Fibroblast of skin of left quadriceps (primary cell): ENCODE data around the gene FCN2.
"Not testable (repeated sequence)": the region's sequence is repeated elsewhere in the genome, so short reads cannot be mapped to it uniquely, and the experiment has no call there.

Experiments
- DNase-seq, 2 experiments: peaks; one replicate each; pipeline ENCODE4 v3.0.0-alpha.2; 2013; ENCODE audit warnings: low read depth in 2 of 2

FCN2 gene

GRCh38 chr9:134847138-134847537 is 33.5 kb upstream of the FCN2 start:
- no peak for DNase-seq

DNA sequence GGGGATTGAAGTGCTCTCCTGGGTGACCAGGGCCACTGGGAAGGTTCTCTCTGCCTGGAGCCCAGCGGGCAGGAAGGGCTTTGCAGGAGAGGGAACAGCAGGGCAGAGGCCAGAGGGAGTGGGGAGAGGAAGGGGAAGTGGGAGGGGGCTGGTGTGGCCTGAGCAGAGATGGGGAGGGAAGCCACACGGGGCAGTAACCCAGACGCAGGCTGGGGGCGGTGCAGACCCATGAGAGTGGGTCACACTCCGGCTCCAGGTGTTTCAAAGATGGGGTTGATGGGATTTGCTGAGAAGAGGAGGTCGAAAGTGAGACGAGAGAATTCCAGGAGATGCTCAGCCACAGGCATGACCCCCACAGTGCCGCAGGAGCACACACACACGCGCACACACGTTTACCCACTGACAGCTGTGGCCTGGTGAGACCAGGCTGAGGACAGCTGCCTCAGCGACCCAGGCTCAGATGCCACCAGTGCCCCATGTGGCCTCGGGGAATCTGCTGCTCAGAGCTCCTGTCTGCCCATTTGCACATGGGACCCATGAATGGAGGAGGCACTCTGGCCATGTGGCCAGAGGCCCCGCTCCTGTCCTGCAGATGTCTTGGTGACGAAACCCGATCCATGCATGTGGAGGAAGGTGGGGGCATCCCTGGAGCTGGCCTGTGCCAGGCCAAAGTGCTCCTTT is 32.7 kb upstream of the FCN2 start:
- no peak for DNase-seq

DNA sequence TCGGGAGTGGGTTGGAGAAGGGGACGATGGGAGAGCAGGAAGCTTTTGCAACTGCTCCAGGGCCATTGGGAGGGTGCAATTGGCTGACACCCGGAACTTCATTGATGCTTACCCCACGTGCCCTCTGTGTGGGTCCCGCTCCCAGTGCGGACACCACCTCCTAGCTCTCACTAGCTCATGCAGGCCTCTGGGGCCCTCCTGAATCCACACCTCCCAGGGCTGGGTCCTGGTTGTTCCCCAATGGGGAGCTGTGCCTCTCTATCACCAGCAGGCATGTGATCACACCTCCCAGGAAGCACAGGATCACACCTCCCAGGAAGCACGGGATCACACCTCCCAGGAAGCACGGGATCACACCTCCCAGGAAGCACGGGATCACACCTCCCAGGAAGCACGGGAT is 32.1 kb upstream of the FCN2 start:
- DNase-seq: no peak

GRCh38 chr9:134850611-134851010 is 30.0 kb upstream of the FCN2 start:
- DNase-seq: no peak

DNA sequence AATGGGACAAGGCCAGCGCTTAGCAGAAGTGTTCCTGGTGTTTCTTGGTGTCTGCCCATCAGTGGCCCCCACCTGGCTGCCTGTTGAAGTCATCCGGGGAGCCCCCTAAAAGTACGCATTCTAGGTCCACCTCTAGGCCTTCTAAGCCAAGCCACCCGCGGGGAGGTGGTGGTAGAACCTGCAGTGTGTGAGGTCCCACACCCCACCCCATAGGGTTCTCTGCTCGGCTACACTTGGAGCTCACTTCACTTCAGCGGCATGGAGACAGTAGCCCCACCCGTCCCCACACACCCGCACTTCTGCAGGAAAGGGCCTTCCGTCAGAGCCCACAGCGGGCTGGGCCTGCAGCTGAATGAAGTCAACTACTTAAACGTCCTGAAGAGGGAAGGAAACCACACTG is 29.6 kb upstream of the FCN2 start:
- DNase-seq: no peak

DNA sequence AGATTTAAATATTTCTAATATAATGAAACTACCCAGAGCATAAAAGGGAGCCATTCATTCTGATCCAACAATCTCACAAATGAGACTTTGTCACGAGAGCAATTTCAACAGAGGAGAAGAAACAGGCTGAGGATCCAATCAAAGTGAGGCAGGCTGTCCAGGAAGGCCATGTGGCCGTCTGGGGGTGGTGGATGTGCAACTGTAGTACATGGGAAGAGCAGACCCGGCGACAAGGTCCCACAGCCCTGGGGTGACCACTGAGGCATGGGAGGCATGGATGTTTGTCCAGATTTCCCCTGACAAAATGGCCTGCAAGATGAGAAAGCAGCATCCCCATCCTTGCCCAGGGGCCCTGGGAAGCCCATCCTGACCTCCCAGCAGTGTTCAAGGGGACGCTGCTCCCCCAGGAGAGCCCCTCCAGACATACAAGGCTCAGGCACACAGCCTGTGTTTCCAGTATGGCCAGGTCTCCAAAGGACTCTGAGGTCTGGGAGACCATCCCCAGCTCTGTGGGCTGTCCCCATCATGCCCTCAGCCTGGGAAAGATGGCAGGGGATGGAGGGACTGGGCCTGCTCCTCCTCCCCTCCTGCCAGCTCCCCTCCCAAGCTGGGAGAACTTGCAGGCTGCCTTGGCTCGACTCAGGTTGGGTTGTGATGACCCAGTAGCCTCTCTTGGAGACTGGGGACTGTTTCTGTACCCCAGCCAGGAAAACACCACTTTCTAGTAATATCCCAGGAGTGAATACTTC is 27.5 kb upstream of the FCN2 start:
- no peak for DNase-seq

GRCh38 chr9:134853893-134854292 is 26.7 kb upstream of the FCN2 start:
- no peak for DNase-seq

DNA sequence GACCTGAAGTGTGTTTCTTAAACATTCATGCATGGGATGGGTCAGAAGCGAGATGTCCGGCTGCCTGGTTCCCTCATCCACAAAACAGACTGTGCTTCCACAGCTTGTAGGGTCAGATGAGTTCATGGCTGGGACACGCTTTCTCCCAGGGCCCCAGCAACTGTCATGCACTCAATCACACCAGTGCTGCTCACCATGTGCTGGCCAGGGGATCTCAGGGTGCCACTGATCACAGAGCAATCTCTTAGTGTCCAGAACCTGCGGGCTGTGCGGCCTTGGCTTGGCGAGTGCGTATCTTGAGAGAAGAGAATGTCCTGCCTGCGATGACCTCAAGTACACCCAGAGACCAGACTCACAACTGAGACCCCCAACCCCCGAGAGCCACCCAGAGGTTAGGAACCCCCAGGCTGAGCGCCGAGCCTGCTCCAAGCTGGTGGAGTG is 26.0 kb upstream of the FCN2 start:
- no peak for DNase-seq

- DNase-seq: no peak
These were observed 25.2 kb upstream of the FCN2 start for GRCh38 chr9:134855231-134855899.

DNA sequence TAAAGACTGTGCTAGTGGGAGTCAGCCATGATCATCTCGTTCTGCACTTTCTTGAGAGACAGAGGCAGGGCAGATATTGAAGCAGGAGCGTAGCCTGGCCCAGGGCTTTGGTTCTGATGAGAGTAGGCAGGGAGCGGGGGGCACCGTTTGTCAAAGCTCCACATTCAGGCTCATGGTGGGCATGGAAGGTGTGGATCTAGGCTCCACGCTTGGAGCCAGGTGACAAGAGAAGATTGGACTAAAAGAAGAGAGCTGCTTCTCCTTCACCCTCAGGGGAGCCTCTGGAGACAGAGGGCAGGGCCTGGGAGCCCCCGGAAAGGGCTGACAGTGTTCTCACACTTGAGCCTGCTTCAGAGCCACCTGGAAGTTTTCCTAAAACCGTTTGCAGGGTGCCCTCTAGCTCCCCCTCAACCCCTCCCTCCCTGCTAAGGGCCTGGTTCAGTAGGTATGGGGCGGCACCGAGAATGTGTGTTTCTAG is 24.7 kb upstream of the FCN2 start:
- no peak for DNase-seq

GRCh38 chr9:134857451-134857850 is 23.2 kb upstream of the FCN2 start:
- not testable (repeated sequence) for DNase-seq

- DNase-seq: peak; percentile 13 to 22
These were observed 22.4 kb upstream of the FCN2 start for GRCh38 chr9:134858051-134858841.

DNA sequence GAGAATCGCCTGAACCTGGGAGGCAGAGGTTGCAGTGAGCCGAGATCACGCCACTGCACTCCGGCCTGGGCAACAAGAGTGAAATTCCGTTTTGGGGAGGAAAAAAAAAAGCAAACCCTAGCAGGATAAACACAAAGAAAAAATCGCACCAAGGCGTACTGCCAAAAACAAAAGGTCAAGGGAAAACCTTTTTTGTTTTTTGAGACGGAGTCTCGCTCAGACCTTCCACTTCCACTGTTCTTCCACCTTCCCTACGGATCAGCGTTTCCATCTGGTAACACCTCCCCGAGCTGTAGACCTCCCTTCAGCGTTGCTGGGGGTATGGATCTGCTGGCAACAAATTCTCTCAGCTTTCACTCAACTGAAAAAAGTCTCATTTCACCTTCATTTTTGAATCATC is 20.1 kb upstream of the FCN2 start:
- DNase-seq: no peak

DNA sequence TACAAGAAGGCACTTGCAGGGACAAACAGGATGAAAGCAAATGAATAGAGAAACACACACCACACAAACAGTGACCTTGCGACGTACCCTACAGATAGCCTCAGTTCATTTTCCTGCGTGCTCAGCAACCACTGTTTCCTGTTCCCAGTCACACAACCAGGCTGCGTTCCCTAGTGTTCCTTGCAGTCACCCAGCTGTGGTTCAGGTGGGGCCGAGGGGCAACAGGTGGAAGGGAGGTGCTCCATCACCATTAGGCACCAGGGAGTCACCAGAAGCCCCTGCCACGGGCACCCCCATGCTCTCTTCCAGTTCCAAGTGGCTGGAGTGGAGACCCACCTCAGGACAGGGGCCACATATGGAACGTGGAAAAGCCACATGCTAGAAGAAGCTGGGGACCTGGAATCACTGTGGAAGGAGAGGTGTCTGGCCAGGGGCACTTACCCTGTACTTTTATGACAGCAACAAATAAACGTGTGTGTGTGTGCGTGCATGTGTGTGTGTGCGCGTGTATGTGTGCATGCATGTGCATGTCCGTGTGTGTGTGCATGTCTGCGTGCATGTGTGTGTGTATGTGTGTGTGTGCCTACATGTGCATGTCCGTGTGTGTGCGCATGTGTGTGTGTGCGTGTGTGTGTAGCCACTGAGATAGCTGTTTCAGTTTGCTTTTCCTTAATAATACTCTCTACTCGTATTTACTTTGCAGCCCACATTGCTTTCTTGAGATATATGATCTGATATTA is 18.8 kb upstream of the FCN2 start:
- DNase-seq: no peak

DNA sequence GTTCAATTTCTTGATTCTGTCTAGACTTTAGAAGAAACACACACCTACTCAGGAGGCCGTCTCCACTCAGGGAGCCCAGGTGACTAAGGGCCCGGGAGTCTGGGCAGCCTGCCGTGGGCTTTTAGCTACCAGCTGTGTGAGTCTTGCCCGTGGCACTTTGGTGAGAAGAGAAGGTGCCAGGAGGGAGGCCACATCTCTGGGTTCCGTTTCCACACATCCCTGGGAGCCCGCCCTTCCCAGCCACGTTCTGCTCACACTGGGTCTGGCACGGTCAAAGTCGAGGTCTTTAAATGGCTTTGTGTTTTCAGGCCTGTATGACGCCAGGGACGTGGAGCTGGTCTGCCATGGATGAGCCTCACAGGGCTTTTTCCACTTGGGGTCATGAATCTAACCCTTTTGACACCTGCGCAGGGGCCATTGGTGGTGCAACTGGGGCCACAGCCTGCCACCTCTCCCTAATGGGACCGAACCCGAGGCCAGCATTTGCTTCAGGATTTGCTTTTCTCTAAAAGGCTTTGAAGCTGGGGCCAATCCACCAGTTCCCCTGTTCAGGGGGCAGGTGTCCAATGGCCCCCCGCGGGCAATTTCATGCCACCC is 17.2 kb upstream of the FCN2 start:
- no peak for DNase-seq

- no peak for DNase-seq
These were observed 16.4 kb upstream of the FCN2 start for GRCh38 chr9:134863941-134864820.

DNA sequence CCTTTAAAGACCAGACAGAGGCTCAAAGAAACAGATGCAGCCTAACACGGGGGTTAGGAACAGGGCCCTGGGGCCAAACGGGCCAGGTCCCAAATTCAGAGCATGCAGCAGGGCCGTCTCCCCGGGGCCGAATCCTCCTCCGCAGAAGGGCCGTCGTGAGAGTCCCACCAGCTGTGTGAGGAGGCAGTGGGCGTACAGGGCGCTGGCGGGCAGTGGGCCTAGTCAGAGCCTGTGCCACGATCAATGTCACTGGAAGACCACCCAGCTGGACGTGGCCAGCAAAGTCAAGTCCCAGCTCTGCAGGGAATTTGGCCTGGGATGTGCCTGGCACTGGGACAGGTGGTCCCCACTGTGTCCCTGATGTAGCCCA is 15.8 kb upstream of the FCN2 start:
- no peak for DNase-seq

DNA sequence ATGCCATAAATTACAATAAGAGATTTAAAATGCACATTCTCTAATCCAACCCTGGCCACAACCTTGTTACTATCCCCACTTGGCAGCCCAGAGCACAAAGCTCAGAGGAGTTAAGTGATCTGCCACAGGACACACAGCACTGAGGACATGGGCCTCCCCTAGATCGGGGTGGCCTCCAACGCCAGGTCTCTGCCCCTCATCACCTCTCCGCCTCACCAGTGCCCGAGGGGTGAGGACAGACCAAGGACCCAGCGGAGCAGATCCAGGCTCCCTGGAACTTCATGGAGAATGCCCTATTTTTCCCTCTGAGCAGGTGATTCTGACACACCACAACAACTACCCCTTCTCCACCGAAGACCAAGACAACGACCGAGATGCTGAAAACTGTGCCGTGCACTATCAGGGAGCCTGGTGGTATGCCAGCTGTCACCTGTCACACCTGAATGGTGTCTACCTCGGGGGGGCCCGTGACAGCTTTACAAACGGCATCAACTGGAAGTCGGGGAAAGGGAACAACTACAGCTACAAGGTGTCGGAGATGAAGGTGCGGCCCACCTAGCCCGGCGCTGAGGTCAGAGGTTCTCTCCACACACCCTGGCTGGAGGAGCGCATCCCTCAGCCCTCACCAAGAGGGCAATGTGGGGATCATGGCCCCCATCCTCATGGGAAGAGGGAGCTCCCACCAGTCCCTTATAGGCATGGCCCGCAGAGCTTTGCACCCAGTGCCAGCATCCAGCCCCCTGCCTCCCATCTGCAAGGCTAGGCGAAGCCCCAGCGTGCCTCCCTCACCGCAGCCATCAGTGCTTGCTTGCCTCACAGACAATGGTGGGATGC is 12.5 kb upstream of the FCN2 start:
- DNase-seq: no peak
